Stomach (tissue), 9 donors: Measurements from ENCODE around the gene XKR3. TPM values are rescaled to one million over a fixed set of nuclear protein-coding genes. Genes with fewer than 3 reads are reported as not detected.

Experiments
- DNase-seq, 2 donors: peaks; one replicate each; pipeline versions ENCODE4 v3.0.0 to v3.0.0-alpha.2; 2013 to 2019
- H3K27ac ChIP-seq, 5 donors: fragments of 200-600 bp in 4 of 5; sonication (generic) in 4 of 5; one replicate each; pipeline ENCODE4 v1.5.1; 2013 to 2019; ENCODE audit warnings: mild to moderate bottlenecking in 1 of 5, moderate library complexity in 1 of 5
- H3K27me3 ChIP-seq, 3 donors: fragments of 200-600 bp; sonication (generic); one replicate each; pipeline ENCODE4 v1.5.1; 2017 to 2019; ENCODE audit warnings: mixed run types in 1 of 3
- H3K36me3 ChIP-seq, 4 donors: fragments of 200-600 bp; sonication (generic); 1 replicate in 3 of 4; 2 replicates in 1 of 4; pipeline ENCODE4 v1.5.1; 2016 to 2019
- H3K4me1 ChIP-seq, 4 donors: fragments of 200-600 bp; sonication (generic); one replicate each; pipeline ENCODE4 v1.5.1; 2016 to 2019
- H3K4me3 ChIP-seq, 4 donors: fragments of 200-600 bp; sonication (generic) in 3 of 4; one replicate each; pipeline ENCODE4 v1.5.1; 2016 to 2019; ENCODE audit warnings: mild to moderate bottlenecking in 1 of 4
- H3K9me3 ChIP-seq, 4 donors: fragments of 200-600 bp; sonication (generic); one replicate each; pipeline ENCODE4 v1.5.1; 2016 to 2019
- CTCF ChIP-seq, 7 experiments: fragments of 450-650 bp in 4 of 7; fragments of 200-600 bp in 3 of 7; sonication (generic) in 3 of 7; IDR thresholded peaks; one replicate each; pipeline ENCODE4 v1.5.1; 2016 to 2019; ENCODE audit warnings: antibody characterized with exemption in 7 of 7, control low read depth in 2 of 7, mild to moderate bottlenecking in 1 of 7
- EP300 ChIP-seq: sonication (generic); formaldehyde crosslinking; IDR thresholded peaks from one replicate; pipeline ENCODE4 v1.6.1; 2017; ENCODE audit warnings: antibody characterized with exemption
- POLR2A ChIP-seq, 4 donors: fragments of 450-650 bp; IDR thresholded peaks; one replicate each; pipeline ENCODE4 v1.6.1; 2016; ENCODE audit warnings: antibody characterized with exemption in 4 of 4, control low read depth in 2 of 4, mild to moderate bottlenecking in 1 of 4, moderate library complexity in 1 of 4
- POLR2AphosphoS5 ChIP-seq, 3 donors: sonication (generic); formaldehyde crosslinking; IDR thresholded peaks; one replicate each; pipeline ENCODE4 v1.6.1; 2016; ENCODE audit warnings: antibody characterized with exemption in 3 of 3
- whole genome bisulfite sequencing, 5 donors: extraction: QIAGEN DNeasy Blood & Tissue Kit in 3 of 5; methylation state at CpG; one replicate each; pipeline versions ENCODE4 v1.1.5 to v1.1.7; 2013 to 2018; 5-methylcytosine and 5-hydroxymethylcytosine counted together
- intact Hi-C: fragments of 100-400 bp; cut with DNase I; formaldehyde crosslinking; loops from one replicate; pipeline ENCODE4 v1.15.1; 2023; ENCODE audit warnings: low total_unique reads
- polyA plus RNA-seq, 3 donors: library from polyadenylated mRNA; stranded (reverse); fragments of 200-250 nt; gene quantifications; one replicate each; pipeline ENCODE4 v1.2.3, GENCODE V29; 2013
- total RNA-seq, 5 donors: library from RNA; depleted of rRNA; stranded (reverse); fragments of >200 nt; gene quantifications; one replicate each; pipeline versions ENCODE4 v1.1.0 to v1.2.3, GENCODE V29; 2014 to 2016
- donor health status: healthy with polysubstance abuse.
- donor health status: Bipolar disorder and iron deficiency.
- donor health status: healthy.

XKR3 gene
- total and polyA plus RNA-seq, 8 donors = not detected

DNA sequence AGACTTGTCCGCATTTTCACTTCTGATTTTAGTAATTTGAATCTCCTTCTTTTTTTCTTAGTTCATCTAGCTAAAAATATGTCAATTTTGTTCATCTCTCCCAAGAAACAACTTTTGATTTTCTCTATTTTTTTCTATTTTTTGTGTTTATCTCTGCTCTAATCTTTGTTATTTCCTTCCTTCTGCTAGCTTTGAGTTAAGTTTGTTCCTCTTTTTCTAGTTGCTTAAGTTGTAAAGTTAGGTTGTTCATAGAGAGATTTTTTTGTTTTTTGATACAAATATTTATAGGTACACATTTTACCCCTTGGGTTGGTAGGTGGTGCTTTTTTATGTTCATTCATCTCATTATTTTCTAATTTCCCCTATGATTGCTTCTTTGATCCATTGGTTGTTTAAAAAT is 22.1 kb upstream of the XKR3 start:
- Histone ChIP-seq H3K36me3 (no peaks in the 10 kb centered on the region), H3K27me3 (no peaks in the 10 kb centered on the region), H3K9me3 (peaks cover 0 to 22% (median 17%) of the 10 kb centered on the region in 4 donors), H3K4me3 (no peak overlapping the region), H3K27ac (no peak overlapping the region), H3K4me1 (no peaks in the 10 kb centered on the region)
- TF ChIP-seq POLR2AphosphoS5 (IDR thresholded peaks at IDR 0.05) (no peak), POLR2A (IDR thresholded peaks at IDR 0.05) (no peak), EP300 (no peak), CTCF (IDR thresholded peaks at IDR 0.05) (no peak)
- no peak for DNase-seq
- intact Hi-C loops = no loop called here
- 68 to 92% (median 82%) methylated on average over 1 of the region's 1 CpG for WGBS, 5 donors

- Histone ChIP-seq H3K4me1 (no peaks in the 10 kb centered on the region), H3K9me3 (peaks cover 0 to 22% (median 17%) of the 10 kb centered on the region in 4 donors), H3K27me3 (no peaks in the 10 kb centered on the region), H3K4me3 (no peak overlapping the region), H3K36me3 (no peaks in the 10 kb centered on the region), H3K27ac (no peak overlapping the region)
- TF ChIP-seq POLR2AphosphoS5 (IDR thresholded peaks at IDR 0.05) (no peak), CTCF (IDR thresholded peaks at IDR 0.05) (no peak), POLR2A (IDR thresholded peaks at IDR 0.05) (no peak), EP300 (no peak)
- DNase-seq = no peak
- intact Hi-C loops = no loop called here
- WGBS, 5 donors = 70 to 79% (median 78%) methylated on average over 1 to 7 of the region's 7 CpGs
Measured at GRCh38 chr22:16845881-16846280, 20.7 kb upstream of the XKR3 start.

- intact Hi-C loops = no loop called here
- WGBS, 5 donors = 70 to 92% (median 84%) methylated on average over 5 to 7 of the region's 7 CpGs
Measured at GRCh38 chr22:16845465-16845864, 20.3 kb upstream of the XKR3 start.

DNA sequence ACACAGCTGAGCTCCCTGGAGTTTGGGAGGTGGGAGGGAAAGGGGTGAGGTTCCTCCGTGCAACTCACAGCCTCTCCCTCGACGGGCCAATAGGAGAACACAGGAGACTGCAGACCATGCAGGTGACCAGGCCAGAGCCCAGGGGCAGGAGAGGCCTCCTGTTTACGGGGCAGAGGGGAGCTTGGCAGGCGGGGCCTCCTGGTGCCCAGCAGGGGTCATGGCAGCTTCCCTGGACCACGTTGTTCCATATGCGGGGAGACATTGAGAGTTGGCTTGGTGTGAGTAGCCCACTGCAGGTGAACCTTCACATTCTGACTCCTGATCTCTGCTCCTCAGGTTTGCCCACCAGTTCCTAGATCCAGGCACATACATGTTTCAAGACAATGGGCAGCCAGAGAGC is 19.3 kb upstream of the XKR3 start:
- Histone ChIP-seq H3K27ac (no peak overlapping the region), H3K4me3 (no peak overlapping the region), H3K36me3 (no peaks in the 10 kb centered on the region), H3K27me3 (no peaks in the 10 kb centered on the region), H3K9me3 (peaks cover 0 to 22% (median 17%) of the 10 kb centered on the region in 4 donors), H3K4me1 (no peaks in the 10 kb centered on the region)
- no peak for TF ChIP-seq POLR2AphosphoS5 (IDR thresholded peaks at IDR 0.05)
- TF ChIP-seq EP300 = no peak
- no peak for TF ChIP-seq CTCF (IDR thresholded peaks at IDR 0.05)
- TF ChIP-seq POLR2A (IDR thresholded peaks at IDR 0.05) = no peak
- 76 to 82% (median 79%) methylated on average over 6 to 7 of the region's 7 CpGs for WGBS, 5 donors
- intact Hi-C loops = no loop called here
- no peak for DNase-seq

More at GRCh38 chr22:16845465-16845864, 20.3 kb upstream of the XKR3 start:
- H3K4me1 ChIP-seq = no peaks in the 10 kb centered on the region
- TF ChIP-seq CTCF (IDR thresholded peaks at IDR 0.05) (no peak), EP300 (no peak), POLR2AphosphoS5 (IDR thresholded peaks at IDR 0.05) (no peak)
- no peak for DNase-seq
- H3K27ac ChIP-seq = no peak overlapping the region
- peaks cover 0 to 22% (median 17%) of the 10 kb centered on the region in 4 donors for H3K9me3 ChIP-seq
- no peaks in the 10 kb centered on the region for H3K27me3 ChIP-seq
- no peak overlapping the region for H3K4me3 ChIP-seq
- no peaks in the 10 kb centered on the region for H3K36me3 ChIP-seq
